Astrocyte (in vitro differentiated cells and primary cell): Measurements from ENCODE around the gene SPON1. TPM values are rescaled to one million over a fixed set of nuclear protein-coding genes. Genes with fewer than 3 reads are reported as not detected.

Source experiments
- DNase-seq: peaks from one replicate; pipeline ENCODE4 v3.0.0-alpha.2; 2010; ENCODE audit warnings: low read depth
- FAIRE-seq: peaks from 2 replicates; lab custom pipeline; 2011; peaks lifted over from hg19 to GRCh38; lab: Jason Lieb, UNC
- H2AFZ ChIP-seq: 2 replicates; pipeline ENCODE4 v1.6.0; 2012; ENCODE audit warnings: low read depth, low read length, inconsistent platforms
- H3K27ac ChIP-seq: 2 replicates; pipeline ENCODE4 v1.5.1; 2011; ENCODE audit warnings: low read depth, low read length, inconsistent platforms
- H3K27me3 ChIP-seq: 2 replicates; pipeline ENCODE4 v1.6.0; 2011; ENCODE audit warnings: low read length, inconsistent platforms; ENCODE audit not compliant: insufficient read depth
- H3K36me3 ChIP-seq: 2 replicates; pipeline ENCODE4 v1.5.1; 2011; ENCODE audit warnings: low read length, inconsistent platforms; ENCODE audit not compliant: insufficient read depth
- H3K4me1 ChIP-seq: 2 replicates; pipeline ENCODE4 v1.5.1; 2011; ENCODE audit warnings: low read length, inconsistent platforms; ENCODE audit not compliant: insufficient read depth
- H3K4me2 ChIP-seq: 2 replicates; pipeline ENCODE4 v1.6.0; 2012; ENCODE audit warnings: low read length, inconsistent platforms
- H3K4me3 ChIP-seq: 2 replicates; pipeline ENCODE4 v1.5.1; 2011; ENCODE audit warnings: low read depth, mild to moderate bottlenecking, low read length, inconsistent platforms; ENCODE audit not compliant: insufficient read depth
- H3K79me2 ChIP-seq: 2 replicates; pipeline ENCODE4 v1.6.0; 2012; ENCODE audit warnings: mild to moderate bottlenecking, low read length, inconsistent platforms; ENCODE audit not compliant: insufficient read depth
- H3K9ac ChIP-seq: 2 replicates; pipeline ENCODE4 v1.6.0; 2012; ENCODE audit warnings: mild to moderate bottlenecking, low read length, inconsistent platforms
- H3K9me3 ChIP-seq: 2 replicates; pipeline ENCODE4 v1.5.1; 2012; ENCODE audit warnings: low read depth, mild to moderate bottlenecking, low read length, inconsistent platforms; ENCODE audit not compliant: insufficient read depth
- H4K20me1 ChIP-seq: 2 replicates; pipeline ENCODE4 v1.6.0; 2012; ENCODE audit warnings: low read length, inconsistent platforms; ENCODE audit not compliant: insufficient read depth
- H3K27ac Mint-ChIP-seq: one replicate; pipeline ENCODE4 v1.8.0; 2021; ENCODE audit warnings: mild to moderate bottlenecking, mixed read lengths; ENCODE audit not compliant: unreplicated experiment
- H3K27me3 Mint-ChIP-seq: one replicate; pipeline ENCODE4 v1.8.0; 2021; ENCODE audit warnings: low read depth, mixed read lengths; ENCODE audit not compliant: unreplicated experiment
- H3K36me3 Mint-ChIP-seq: one replicate; pipeline ENCODE4 v1.8.0; 2021; ENCODE audit warnings: low read depth, mixed read lengths; ENCODE audit not compliant: unreplicated experiment
- H3K4me1 Mint-ChIP-seq: one replicate; pipeline ENCODE4 v1.8.0; 2021; ENCODE audit warnings: low read depth, mixed read lengths; ENCODE audit not compliant: unreplicated experiment
- H3K4me3 Mint-ChIP-seq: one replicate; pipeline ENCODE4 v1.8.0; 2021; ENCODE audit warnings: mild to moderate bottlenecking, moderate library complexity, mixed read lengths; ENCODE audit not compliant: unreplicated experiment
- H3K9me3 Mint-ChIP-seq: one replicate; pipeline ENCODE4 v1.8.0; 2021; ENCODE audit warnings: mild to moderate bottlenecking, mixed read lengths; ENCODE audit not compliant: unreplicated experiment
- EZH2 ChIP-seq: IDR thresholded peaks from 2 replicates; pipeline ENCODE4 v1.6.1; 2012; ENCODE audit warnings: mild to moderate bottlenecking, low read length, inconsistent platforms; ENCODE audit not compliant: insufficient read depth
- total RNA-seq: library from RNA; stranded (reverse); gene quantifications from 2 replicates; pipeline ENCODE4 v1.2.1, GENCODE V29; 2021
- TF ChIP-seq, protein P1 (sequence below): IDR thresholded peaks from 2 replicates; pipeline ENCODE4 v1.5.1; 2011; ENCODE audit warnings: low read depth, mild to moderate bottlenecking, inconsistent platforms, low read length, moderate library complexity; ENCODE audit not compliant: insufficient read depth

The SPON1 gene
- total RNA-seq, 1 donor from 2014 or later, result 2.0 TPM

DNA sequence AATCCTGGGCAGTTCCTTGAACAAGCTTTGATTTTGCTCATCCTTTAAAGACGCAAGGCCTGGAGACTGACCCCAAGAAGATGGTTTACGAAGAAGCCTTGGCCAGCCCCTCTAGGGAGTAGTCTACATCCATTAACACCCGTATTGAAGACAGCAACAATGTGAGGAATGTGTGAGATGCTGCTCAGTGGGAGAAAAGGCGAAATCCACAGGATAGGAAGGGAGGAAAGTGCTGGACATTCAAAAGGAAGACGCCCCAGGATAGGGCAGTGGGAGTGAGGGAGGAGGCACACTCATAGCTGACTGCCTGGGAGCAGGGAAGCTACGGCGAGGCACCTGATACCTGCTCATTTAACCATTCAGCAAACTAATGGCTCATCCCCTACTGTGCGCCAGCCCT is 282.4 kb downstream of the SPON1 start:
- H3K27ac ChIP-seq, result no peak overlapping the region
- no peaks in the 10 kb centered on the region for H3K4me1 ChIP-seq
- Mint-ChIP-seq H3K9me3 (peaks cover 7% of the 10 kb centered on the region), H3K27me3 (peaks cover 41% of the 10 kb centered on the region), H3K4me3 (no peak overlapping the region), H3K36me3 (peaks cover 3% of the 10 kb centered on the region), H3K27ac (no peak overlapping the region), H3K4me1 (no peaks in the 10 kb centered on the region)
- no peak overlapping the region for H3K4me3 ChIP-seq
- FAIRE-seq, result no peak
- no peaks in the 10 kb centered on the region for H3K9me3 ChIP-seq
- TF ChIP-seq EZH2, result no peak
- TF ChIP-seq, protein P1, sequence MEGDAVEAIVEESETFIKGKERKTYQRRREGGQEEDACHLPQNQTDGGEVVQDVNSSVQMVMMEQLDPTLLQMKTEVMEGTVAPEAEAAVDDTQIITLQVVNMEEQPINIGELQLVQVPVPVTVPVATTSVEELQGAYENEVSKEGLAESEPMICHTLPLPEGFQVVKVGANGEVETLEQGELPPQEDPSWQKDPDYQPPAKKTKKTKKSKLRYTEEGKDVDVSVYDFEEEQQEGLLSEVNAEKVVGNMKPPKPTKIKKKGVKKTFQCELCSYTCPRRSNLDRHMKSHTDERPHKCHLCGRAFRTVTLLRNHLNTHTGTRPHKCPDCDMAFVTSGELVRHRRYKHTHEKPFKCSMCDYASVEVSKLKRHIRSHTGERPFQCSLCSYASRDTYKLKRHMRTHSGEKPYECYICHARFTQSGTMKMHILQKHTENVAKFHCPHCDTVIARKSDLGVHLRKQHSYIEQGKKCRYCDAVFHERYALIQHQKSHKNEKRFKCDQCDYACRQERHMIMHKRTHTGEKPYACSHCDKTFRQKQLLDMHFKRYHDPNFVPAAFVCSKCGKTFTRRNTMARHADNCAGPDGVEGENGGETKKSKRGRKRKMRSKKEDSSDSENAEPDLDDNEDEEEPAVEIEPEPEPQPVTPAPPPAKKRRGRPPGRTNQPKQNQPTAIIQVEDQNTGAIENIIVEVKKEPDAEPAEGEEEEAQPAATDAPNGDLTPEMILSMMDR, result no peak
- DNase-seq, result no peak
- no peak overlapping the region for H3K4me2 ChIP-seq
- no peak overlapping the region for H2AFZ ChIP-seq
- no peaks in the 10 kb centered on the region for H4K20me1 ChIP-seq
- peaks cover 27% of the 10 kb centered on the region for H3K27me3 ChIP-seq
- no peak overlapping the region for H3K9ac ChIP-seq
- H3K79me2 ChIP-seq, result no peaks in the 10 kb centered on the region
- H3K36me3 ChIP-seq, result no peaks in the 10 kb centered on the region

DNA sequence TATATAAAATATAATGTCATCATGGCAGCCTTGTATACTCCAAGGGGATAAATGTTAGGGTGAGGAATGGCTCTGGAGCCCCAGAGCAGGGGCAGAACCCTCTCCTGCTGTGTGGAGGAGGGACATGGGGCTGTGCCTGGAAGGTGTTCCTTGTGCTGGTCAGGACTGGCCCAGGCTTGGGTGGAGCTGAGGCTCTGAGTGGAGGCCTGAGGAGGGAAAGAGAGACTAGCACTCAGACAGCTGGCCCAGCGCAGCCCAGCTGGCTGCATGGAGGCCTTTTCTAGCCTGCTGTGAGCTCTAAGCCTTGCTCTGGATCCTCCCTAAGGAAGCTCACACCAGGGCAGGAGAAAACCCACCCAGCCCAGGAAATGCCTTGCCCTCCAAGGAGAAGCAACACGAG is 282.9 kb downstream of the SPON1 start:
- H3K9me3 ChIP-seq, result no peaks in the 10 kb centered on the region
- H3K4me3 ChIP-seq, result no peak overlapping the region
- no peak for DNase-seq
- H3K36me3 ChIP-seq, result no peaks in the 10 kb centered on the region
- no peak for FAIRE-seq
- H3K79me2 ChIP-seq, result no peaks in the 10 kb centered on the region
- H3K27ac ChIP-seq, result no peak overlapping the region
- no peaks in the 10 kb centered on the region for H3K4me1 Mint-ChIP-seq
- H3K27me3 ChIP-seq, result peaks cover 27% of the 10 kb centered on the region
- H3K4me1 ChIP-seq, result no peaks in the 10 kb centered on the region
- H3K4me3 Mint-ChIP-seq, result no peak overlapping the region
- H3K9me3 Mint-ChIP-seq, result peaks cover 7% of the 10 kb centered on the region
- no peak overlapping the region for H3K4me2 ChIP-seq
- H3K27me3 Mint-ChIP-seq, result peaks cover 41% of the 10 kb centered on the region
- no peak overlapping the region for H3K9ac ChIP-seq
- no peak overlapping the region for H2AFZ ChIP-seq
- no peaks in the 10 kb centered on the region for H4K20me1 ChIP-seq
- peaks cover 3% of the 10 kb centered on the region for H3K36me3 Mint-ChIP-seq
- TF ChIP-seq EZH2, result no peak
- TF ChIP-seq, protein P1, result no peak
- H3K27ac Mint-ChIP-seq, result no peak overlapping the region

DNA sequence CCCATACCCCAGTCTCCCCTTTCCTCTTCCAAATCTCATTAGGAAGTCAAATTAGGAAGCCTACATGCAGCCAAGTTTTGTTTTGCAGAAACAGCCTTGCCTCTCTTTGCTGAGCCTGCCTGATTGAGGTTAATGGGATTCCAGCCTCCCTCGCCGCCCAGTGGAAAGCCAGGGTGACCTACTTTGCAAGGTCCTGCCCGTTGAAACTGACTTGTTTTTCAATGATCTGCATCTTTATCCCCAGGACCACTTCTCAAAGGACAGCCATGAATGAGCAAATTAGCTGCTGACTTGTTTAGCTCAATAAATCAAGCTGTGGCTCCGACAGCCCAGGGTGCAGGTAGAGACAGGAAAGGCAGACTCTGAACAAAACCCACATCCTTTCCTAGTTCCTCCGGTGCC is 286.1 kb downstream of the SPON1 start:
- Histone ChIP-seq H3K79me2 (no peaks in the 10 kb centered on the region), H4K20me1 (no peaks in the 10 kb centered on the region), H3K4me3 (no peak overlapping the region), H3K27me3 (peaks cover 31% of the 10 kb centered on the region), H3K4me1 (no peaks in the 10 kb centered on the region), H2AFZ (no peak overlapping the region), H3K9me3 (no peaks in the 10 kb centered on the region), H3K9ac (no peak overlapping the region), H3K36me3 (no peaks in the 10 kb centered on the region), H3K27ac (no peak overlapping the region), H3K4me2 (no peak overlapping the region)
- H3K9me3 Mint-ChIP-seq, result peaks cover 1% of the 10 kb centered on the region
- H3K4me3 Mint-ChIP-seq, result no peak overlapping the region
- FAIRE-seq, result no peak
- no peaks in the 10 kb centered on the region for H3K4me1 Mint-ChIP-seq
- H3K27me3 Mint-ChIP-seq, result peaks cover 39% of the 10 kb centered on the region
- H3K27ac Mint-ChIP-seq, result no peak overlapping the region
- no peak for DNase-seq
- TF ChIP-seq EZH2, result no peak
- TF ChIP-seq, protein P1, result no peak
- H3K36me3 Mint-ChIP-seq, result peaks cover 3% of the 10 kb centered on the region
